ENCODE results near the gene MYO10. TPM values are rescaled to one million over a fixed set of nuclear protein-coding genes. Genes with fewer than 3 reads are reported as not detected.
"Not testable (repeated sequence)": the region's sequence is repeated elsewhere in the genome, so short reads cannot be mapped to it uniquely, and the experiment has no call there.

Gene MYO10
- polyA plus RNA-seq, 3 donors, result 7.6 to 15.9 (median 9.3) TPM

GRCh38 chr5:16660982-16661381, 275.1 kb downstream of the MYO10 start:
- no peak overlapping the region for H3K27ac ChIP-seq (ENCODE audit: low read depth, low read length)
- 76 to 92% (median 89%) methylated on average over 5 of the region's 5 CpGs for WGBS, 3 donors

- WGBS, 3 donors, result 35 to 77% (median 60%) methylated on average over 1 of the region's 1 CpG
- H3K27ac ChIP-seq (ENCODE audit: low read depth, low read length), result no peak overlapping the region
Observed at GRCh38 chr5:16659536-16659935, 276.6 kb downstream of the MYO10 start.

GRCh38 chr5:16656561-16657191, 279.4 kb downstream of the MYO10 start:
- no peak overlapping the region for H3K27ac ChIP-seq (ENCODE audit: low read depth, low read length)
- WGBS, 3 donors, result 17 to 81% (median 32%) methylated on average over 2 of the region's 2 CpGs

- WGBS, 3 donors, result 42 to 72% (median 66%) methylated on average over 6 of the region's 6 CpGs
- H3K27ac ChIP-seq (ENCODE audit: low read depth, low read length), result no peak overlapping the region
Observed at GRCh38 chr5:16654647-16655334, 281.3 kb downstream of the MYO10 start.

GRCh38 chr5:16648739-16649138, 287.3 kb downstream of the MYO10 start:
- 81 to 89% (median 81%) methylated on average over 8 of the region's 8 CpGs for WGBS, 3 donors

GRCh38 chr5:16644301-16644889, 291.7 kb downstream of the MYO10 start:
- 83 to 92% (median 89%) methylated on average over 11 of the region's 11 CpGs for WGBS, 3 donors

More at GRCh38 chr5:16648739-16649138, 287.3 kb downstream of the MYO10 start:
- not testable (repeated sequence) for H3K27ac ChIP-seq (ENCODE audit: low read depth, low read length)

GRCh38 chr5:16642867-16643266, 293.2 kb downstream of the MYO10 start:
- no peak overlapping the region for H3K27ac ChIP-seq (ENCODE audit: low read depth, low read length)
- WGBS, 3 donors, result 56 to 78% (median 69%) methylated on average over 2 of the region's 2 CpGs

More at GRCh38 chr5:16644301-16644889, 291.7 kb downstream of the MYO10 start:
- no peak overlapping the region for H3K27ac ChIP-seq (ENCODE audit: low read depth, low read length)

GRCh38 chr5:16639206-16639605, 296.9 kb downstream of the MYO10 start:
- H3K27ac ChIP-seq (ENCODE audit: low read depth, low read length), result no peak overlapping the region
- WGBS, 3 donors, result 94 to 96% (median 96%) methylated on average over 4 of the region's 4 CpGs

GRCh38 chr5:16628376-16628775, 307.7 kb downstream of the MYO10 start:
- 77 to 91% (median 86%) methylated on average over 3 of the region's 3 CpGs for WGBS, 3 donors

GRCh38 chr5:16626696-16627264, 309.3 kb downstream of the MYO10 start:
- H3K27ac ChIP-seq (ENCODE audit: low read depth, low read length), result no peak overlapping the region
- 50 to 64% (median 57%) methylated on average over 5 of the region's 5 CpGs for WGBS, 3 donors

More at GRCh38 chr5:16628376-16628775, 307.7 kb downstream of the MYO10 start:
- no peak overlapping the region for H3K27ac ChIP-seq (ENCODE audit: low read depth, low read length)

- WGBS, 3 donors, result 30 to 69% (median 34%) methylated on average over 3 of the region's 3 CpGs
- no peak overlapping the region for H3K27ac ChIP-seq (ENCODE audit: low read depth, low read length)
Observed at GRCh38 chr5:16625096-16625495, 311.0 kb downstream of the MYO10 start.

GRCh38 chr5:16619136-16619535, 317.0 kb downstream of the MYO10 start:
- WGBS, 3 donors, result 66 to 78% (median 70%) methylated on average over 2 of the region's 2 CpGs
- no peak overlapping the region for H3K27ac ChIP-seq (ENCODE audit: low read depth, low read length)

- no peak overlapping the region for H3K27ac ChIP-seq (ENCODE audit: low read depth, low read length)
- 73 to 87% (median 76%) methylated on average over 10 of the region's 10 CpGs for WGBS, 3 donors
Observed at GRCh38 chr5:16618138-16618897, 317.8 kb downstream of the MYO10 start.

GRCh38 chr5:16617274-16617968, 318.7 kb downstream of the MYO10 start:
- no peak overlapping the region for H3K27ac ChIP-seq (ENCODE audit: low read depth, low read length)
- 23 to 28% (median 26%) methylated on average over 27 of the region's 27 CpGs for whole genome bisulfite sequencing, 3 donors

GRCh38 chr5:16616536-16617273, 319.4 kb downstream of the MYO10 start, which contains the start of gene RETREG1:
TSS of gene RETREG1 (minus strand) at chr5:16616997. CDS start at chr5:16616971, 26 bp downstream.
- 1% methylated on average over 70 to 86 of the region's 86 CpGs for WGBS, 3 donors
- H3K27ac ChIP-seq (ENCODE audit: low read depth, low read length), result no peak within 1 kb of the TSS

GRCh38 chr5:16615741-16616535, 320.1 kb downstream of the MYO10 start:
- H3K27ac ChIP-seq (ENCODE audit: low read depth, low read length), result no peak overlapping the region
- WGBS, 3 donors, result 8 to 18% (median 18%) methylated on average over 31 of the region's 31 CpGs

Measured in adipose tissue (tissue), 3 donors.